NCI-H2171 (cell line): ENCODE results near the gene RBFA.

Experiments used
- DNase-seq: peaks from one replicate; lab custom pipeline; 2025; lab: John Stamatoyannopoulos, UW

Gene RBFA

DNA sequence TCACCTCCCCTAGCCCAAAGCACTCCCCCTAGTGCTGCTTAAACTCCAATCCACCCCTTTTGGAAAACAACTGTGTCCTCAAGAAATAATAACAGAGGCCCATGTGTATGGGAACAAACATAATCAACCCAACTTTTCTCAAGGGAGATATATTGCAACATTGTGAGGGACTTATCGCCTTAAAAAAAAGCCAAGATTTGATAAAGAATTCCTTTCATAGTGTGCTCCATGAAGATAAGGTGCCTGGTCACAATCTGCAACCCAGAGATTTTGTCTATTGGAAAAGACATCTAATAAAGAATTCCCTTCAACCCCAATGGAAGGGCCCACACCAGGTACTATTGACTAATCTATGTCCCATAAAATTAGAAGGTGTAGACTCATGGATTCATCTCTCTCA, 4.5 kb upstream of the RBFA start:
- DNase-seq = no peak

DNA sequence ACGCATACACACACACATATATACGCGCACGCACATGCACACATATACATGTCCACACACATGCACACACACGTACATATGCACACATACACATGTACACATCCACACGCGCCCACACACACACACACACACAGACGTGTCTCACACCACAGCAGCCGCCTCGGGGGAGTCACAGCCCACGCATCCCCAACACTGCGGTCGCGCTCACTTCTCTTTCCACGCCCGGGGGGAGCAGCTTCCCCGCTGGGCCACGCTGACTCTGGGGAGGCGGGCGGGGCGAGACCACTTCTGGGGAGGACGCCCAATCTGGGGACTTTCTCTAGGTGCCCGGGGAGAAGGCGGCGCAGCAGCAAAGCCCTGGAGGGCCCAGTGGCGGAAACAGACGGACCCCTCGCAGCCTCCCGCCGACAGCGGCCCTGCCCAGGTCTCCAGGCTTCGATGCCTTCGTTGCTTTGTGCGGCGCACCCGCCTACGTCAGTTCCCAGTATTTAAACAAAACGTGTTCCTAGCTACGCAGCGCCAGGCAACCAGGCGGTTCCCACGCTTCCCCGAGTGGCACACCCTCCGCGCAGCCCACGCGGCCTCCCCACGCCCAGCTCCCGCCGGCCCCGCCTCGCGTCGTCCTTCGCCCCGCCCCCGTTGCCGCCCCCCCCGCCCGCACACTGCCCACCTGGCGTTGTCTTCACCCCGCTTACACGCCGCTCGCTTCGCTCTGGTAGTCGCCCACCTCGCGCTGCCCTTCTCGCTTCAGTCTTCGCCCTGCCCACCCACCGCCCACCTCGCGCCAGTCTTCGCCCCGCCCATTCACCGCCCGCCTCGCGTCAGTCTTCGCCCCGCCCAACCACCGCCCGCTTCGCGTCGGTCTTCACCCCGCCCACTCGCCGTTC, 810 bp upstream of the RBFA start:
- DNase-seq = no peak

DNA sequence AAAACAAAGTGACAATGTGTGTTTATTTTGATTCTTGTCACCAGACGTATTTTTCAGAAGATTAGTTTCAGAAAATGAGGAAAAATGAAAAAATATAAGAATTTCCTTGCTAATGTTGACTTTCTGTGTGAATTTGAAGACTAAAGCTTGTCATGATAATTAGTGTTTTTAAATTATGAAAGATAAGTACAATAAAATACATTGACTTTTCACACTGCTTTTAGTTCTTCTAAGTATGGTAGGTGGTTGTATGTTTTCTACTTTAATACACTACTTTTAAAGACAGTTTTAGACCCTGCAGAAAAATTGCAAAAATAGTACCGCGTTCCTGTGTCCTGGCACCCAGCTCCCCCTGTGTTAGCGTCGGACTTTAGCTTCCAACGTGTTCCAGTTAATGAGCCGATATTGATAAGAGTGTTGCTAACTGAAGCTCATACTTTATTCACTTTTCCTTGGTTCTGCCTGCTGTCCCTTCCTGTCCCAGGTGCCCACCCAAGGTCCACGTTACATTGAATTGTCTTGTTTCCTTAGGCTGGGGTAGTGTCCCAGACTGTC, 695 bp downstream of the RBFA start:
- DNase-seq = no peak

DNA sequence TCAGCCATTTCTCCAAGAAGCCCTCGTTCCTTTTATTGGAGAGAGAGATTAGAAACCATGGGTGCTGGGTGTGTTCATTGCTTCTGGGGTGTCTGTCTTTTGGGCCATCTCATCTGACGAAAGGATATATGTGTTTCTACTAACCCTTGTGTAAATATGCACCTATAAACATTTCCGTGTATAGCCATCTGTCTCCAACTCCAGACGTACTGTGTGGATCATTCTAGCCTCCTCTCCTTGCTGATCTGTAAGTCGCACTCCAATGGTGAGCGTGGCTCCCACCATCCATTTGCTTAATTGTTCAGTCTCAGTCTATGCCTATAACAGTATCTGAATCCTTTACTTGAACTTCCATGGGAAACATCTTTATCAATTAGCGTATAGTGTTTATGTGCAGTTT, 1.8 kb downstream of the RBFA start:
- DNase-seq = no peak

DNA sequence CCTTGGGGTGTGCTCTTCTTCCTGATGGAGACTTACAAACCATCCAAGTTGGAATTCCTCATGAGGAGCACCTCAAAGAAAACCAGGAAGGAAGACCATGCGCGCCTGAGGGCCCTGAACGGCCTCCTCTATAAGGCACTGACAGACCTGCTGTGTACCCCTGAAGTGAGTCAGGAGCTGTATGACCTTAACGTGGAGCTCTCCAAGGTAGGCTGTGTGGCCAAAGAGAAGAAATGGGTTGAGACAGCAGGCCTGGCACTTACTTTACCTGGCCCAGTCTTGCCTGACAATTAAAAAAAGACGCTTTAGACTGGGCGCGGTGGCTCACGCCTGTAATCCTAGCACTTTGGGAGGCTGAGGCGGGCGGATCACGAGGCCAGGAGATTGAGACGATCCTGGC, 3.1 kb downstream of the RBFA start:
- no peak for DNase-seq

DNA sequence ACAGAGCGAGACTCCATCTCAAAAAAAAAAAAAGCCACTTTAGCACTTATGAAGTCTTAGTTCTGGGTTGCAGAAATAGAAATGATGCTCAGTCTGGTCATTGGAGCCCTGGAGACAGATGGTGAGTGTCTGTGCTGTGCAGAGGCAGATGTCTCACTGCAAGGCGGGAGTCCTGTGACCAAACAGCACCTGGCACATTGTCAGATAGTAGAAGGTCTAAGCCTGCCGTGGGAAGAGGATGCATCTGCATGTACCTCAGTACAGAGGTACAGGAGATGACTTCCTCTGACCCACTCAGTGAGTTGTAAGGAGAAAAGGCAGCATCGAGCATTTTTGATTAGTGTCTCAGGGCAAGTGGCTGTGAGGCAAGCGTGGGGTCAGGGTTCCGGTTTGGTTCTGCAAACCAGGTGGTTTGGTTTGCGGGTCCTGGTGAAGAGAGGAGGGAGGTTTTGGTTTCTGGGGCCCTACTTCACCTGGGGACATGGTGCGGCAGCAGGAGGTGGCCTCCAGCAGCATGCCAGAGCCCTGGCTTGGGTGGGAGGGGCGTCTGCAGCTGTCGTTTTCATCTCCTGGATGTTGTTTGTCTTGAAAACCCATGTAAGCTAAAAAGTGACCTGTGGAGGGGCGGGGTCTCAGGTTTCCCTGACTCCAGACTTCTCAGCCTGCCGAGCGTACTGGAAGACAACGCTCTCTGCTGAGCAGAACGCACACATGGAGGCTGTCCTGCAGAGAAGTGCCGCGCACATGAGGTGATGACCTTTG, 3.8 kb downstream of the RBFA start:
- DNase-seq = peak; percentile 68

DNA sequence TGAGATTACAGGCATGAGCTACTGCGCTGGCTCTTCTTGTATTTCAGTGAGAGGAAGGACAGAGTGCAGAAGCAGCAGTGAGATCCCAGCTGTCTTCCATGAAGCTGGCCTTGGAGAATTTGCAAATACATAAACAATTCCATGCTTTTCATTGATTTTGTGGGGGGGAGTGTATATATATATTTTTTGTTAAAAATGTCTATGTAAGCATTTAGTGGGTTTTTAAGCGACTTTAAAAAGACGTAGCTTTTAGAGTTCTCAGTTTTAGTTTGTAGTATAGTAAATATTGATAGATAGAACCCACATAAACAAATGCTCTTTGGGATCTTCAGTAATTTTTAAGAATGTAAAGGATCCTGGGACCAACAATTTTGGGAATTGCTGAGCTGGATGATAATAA, 6.3 kb downstream of the RBFA start:
- DNase-seq = no peak

DNA sequence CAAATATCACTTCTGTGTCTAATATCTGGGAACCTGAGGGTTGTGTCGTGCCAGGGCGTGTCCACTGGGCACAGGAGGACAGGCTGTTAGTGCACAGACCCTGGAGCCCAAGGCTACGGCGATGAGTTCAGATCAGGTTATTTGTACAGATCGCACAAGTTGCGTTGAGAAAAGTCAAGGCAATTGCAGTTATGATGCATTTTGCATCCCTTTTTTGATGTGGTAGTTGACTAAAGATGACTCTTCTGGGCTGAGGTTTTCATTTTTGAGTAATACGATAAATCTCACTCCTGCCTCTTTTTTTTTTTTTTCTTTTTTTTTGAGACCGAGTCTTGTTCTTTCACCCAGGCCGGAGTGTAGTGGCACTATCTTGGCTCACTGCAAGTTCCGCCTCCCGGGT, 7.2 kb downstream of the RBFA start:
- no peak for DNase-seq

DNA sequence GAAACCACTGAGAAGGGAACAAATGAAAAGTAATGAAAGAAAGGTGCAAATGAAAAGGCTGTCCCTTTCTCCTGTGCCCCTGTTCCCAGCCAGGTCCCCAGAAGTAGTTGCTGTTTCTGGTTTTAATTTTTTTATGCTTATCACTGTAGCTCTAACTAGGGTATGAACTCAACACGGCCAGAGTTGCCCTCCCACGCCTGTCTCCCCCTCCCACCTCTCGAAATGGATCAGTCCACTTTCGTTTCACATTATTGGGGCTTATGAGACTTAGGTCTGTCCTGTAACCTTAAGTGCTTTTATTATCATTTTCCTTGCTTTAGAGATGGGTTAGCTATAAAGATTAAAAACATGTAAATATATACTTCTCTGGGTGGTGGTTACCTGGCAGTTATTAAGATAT, 8.6 kb downstream of the RBFA start:
- DNase-seq = no peak

DNA sequence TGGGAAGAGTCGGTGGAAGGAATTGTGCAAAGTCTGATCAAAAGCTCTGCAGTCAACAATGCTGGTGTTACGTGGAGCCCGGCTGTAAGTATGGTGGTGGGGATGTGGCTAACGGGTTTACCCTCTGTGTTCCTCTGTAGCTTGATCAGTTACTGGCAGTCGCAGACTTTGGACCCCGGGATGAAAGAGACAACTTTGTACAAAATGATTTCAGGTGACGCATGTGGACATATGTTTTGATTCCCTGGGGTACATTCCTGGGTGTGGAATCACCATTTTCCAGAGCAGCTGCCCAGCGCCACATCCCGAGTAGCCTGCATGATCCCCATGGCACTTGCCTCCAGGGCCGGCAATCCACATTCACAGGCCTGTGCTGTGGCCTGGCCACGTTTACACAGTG, 9.8 kb downstream of the RBFA start:
- DNase-seq = no peak

DNA sequence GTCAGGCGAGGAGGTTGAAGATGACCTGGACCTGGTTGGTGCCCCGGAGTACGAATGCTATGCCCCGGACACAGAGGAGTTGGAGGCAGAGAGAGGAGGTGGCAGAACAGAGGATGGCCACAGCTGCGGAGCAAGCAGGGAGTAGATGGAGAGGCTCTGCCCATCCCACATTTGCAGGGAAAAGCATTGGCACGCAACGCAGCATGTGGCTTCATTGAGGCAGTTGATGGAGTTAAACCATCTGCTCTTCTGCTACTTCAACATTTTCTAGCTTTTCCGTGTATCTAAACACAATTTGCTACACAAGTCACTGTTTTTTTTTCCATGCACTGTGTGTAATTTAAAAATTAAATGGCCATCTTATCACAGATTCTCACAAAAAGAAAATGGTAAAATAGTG, 11.8 kb downstream of the RBFA start:
- no peak for DNase-seq

DNA sequence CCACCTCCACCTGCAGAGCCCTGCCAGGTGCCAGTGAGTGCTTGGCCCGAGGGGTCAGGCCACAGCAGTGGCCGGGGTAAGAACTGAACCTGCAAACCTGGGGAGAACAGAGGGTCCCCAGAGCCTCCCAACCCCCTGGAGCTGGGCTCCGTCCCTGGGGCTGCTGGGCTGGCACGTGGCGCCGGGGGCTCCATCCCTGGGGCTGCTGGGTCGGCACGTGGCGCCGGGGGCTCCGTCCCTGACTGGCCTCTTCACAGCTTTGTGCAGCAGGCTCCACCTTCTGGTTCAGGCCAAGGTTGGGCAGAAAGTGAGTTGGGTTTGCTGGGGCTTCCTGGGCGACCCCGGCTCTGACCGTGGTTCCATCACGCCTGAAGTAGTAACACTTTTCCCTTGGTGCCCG, 12.2 kb downstream of the RBFA start:
- no peak for DNase-seq

DNA sequence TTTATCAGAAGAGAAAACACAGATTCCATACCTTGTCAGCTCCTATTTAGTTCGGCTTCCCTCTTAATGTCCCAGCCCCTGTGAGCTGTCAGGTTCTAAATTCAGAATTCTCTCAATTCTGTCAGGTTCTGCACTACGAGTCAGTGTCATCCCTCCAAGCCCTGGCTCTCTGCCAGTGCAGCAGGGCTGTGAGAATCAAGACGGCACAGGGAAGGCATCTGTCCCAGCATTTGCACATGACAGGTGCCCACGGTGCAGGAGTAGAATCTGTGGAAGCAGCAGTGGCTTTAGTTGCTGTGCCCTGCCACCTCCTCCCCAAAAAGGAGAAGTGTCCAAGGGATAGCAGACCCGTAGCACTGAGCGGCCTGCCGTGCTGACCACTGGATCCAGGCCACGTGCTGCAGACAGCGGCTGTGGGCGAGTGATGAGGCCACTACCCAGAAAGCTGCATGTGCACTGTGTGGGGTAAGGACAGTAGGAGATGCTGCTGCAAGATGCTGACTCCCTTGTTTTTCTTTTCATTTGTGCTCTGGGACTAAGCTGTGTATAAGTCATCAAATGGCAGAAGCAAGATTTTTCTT, 12.8 kb downstream of the RBFA start:
- no peak for DNase-seq

DNA sequence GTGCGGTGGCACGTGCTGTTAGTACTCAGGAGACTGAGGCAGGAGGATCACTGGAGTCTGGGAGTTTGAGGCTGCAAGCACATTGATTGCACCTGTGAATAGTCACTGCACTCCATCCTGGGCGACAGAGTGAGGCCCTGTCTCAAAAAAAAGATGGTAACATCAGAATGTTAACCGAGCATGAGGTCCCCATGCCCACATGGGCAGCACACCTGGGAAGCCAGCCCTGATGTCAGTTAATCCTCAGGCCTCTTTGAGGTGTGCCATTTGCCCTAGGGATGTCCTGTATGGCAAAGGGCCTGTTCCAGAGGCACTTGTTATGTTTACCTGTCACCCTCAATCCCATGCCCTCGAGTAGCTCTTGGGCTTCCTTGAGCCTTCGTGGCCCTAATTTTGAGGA, 16.6 kb downstream of the RBFA start:
- DNase-seq = no peak

DNA sequence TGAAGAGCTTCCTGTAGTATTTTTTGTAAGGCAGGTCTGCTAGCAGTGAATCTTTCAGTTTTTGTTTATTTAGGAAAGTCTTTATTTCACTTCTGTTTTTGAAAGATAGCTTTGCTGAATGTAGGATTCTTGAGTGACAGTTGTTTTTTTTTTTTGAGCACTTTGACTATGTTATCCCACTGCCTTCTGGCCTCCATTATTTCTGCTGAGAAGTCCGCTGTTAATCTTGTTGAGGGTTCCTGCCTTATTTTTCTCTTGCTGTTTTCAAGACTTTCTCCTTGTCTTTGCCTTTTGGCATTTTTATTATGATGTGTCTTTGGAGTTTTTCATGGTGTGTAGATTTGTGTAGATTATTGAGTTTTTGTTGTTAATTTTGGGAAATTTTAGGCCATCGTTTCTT, 21.9 kb downstream of the RBFA start:
- DNase-seq = no peak

DNA sequence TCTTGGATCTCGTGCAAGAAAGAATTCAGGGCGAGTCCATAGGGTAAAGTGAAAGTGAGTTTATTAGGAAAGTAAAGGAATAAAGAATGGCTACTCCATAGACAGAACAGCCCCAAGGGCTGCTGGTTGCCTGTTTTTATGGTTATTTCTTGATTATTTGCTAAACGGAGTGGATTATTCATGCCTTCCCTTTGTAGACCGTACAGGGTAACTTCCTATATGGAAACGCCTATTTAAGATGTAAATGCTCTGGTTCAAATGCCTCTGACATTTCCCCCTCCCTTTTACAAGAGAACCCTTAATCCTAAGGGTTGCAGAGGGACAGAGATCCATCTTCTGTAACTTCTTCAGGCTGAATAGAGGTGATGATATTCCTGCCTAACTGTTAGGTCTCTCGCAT, 25.7 kb downstream of the RBFA start:
- DNase-seq = no peak

DNA sequence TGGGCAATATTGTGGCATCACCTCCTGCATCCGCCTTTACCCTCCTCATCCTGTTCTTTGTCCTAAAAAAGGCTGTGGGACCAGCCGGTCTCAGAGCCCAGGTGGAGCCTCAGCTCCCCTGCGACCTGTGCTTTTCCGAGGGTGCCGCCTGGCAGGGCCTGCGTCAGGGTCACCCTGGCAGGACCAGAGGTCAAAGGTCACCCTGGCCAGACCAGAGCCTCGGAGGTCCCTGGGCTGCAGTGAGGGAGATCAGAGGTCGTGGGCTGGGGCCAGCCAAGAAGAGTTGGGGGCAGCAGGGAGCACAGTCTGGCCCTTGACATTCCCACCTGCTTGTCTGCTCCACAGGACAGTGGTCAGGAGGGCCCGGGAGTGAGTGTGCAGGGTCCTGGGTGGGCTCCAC, 31.5 kb downstream of the RBFA start:
- DNase-seq = no peak

DNA sequence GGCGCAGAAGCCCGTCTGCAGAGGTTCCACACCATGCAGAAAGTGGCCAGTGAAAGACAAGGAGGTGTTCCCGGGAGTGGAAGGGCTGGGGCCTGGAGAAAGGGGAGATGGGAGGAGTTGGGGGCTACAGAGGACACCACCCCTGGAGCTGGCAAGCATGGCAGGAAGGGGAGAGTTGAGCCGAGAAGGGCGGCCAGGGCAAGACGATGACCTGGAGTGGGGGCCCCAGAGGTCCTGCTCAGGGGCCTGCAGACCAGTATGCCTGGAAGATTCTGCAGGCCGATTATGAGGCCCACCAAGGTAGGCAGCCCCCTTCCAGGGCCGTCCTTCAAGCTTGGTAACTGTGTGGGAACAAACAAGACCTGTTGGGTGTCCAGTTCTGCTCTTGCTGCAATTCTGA, 33.1 kb downstream of the RBFA start:
- no peak for DNase-seq

DNA sequence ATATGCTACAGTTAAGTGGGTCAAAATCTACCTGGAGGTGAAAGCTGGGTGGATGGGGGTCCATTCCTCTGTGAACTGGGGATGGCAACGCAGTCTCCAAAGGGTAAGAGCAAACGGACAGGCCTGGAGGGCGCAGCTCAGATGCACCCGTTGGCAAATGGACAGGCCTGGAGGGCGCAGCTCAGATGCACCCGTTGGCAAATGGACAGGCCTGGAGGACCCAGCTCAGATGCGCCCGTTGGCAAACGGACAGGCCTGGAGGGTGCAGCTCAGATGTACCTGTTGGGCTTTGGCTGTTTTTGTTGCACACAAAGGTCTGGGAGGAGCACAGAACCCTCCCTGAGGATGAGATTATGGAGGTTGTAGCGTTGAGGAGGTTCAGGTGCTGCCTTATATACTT, 33.7 kb downstream of the RBFA start:
- DNase-seq = no peak

DNA sequence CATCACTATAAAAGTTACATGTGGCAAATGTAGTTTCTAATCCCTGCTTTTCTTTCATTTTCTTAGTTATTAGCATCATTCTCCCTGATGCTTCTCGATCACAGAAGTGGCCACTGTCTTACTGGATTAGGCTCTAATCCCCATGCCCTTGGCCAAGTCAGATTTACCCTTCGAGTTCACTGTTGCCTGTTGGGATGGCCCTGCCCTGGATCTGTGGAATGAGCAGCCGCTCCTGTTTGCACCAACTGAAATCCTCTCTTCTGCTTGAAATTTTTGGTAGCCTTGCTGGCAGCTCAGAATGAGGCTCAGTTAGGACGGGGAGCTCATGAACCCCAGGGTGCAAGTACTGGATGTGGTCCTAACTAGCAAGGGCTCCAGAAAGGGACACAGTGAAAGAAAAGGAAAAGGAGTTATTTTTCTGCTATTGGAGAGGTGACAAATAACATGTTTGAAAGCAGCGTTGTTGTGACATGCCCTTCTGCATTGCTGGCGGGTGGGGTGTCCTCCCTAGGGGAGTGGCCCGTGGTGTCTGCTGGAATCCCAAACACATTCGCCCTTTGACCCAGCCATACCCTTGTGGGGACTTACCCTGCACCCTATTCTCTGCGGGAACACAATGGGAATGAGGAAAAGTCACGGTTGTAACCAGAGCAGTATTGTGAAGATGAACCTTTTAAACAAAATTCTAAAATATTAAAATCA, 34.5 kb downstream of the RBFA start:
- no peak for DNase-seq

DNA sequence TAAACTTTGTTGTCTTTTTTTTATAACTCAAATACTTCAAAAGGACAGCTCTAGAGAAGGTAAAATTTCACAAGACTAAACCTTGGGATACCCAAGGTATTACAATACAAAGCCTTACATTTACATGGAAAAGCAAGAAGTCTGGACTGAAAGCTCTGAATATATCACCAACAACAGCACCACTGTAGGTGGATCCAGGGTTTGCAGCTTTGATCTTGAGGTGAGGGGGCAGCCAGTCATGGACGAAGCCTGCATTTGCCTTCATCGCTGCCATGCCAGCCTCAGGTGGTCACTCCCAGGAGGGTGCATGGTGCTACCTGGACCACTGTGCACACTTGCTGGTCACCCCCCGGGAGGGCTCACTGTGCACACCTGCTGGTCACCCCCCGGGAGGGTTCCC, 36.6 kb downstream of the RBFA start:
- no peak for DNase-seq

DNA sequence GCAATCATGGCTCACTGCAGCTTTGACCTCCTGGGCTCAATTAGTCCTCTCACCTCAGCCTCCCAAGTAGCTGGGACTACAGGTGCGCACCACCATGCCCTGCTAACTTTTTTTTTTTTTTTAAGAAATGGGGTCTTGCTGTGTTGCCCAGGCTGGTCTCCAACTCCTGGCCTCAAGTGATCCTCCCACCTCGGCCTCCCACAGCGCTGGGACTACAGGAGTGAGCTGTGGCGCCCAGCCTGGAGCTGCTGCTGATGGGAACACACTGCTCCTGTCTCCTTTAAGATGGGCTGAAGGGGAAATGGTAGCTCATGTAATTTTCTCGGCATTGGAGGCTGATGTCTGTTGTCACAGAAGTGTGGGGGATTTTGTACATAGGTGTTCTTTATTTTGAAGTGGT, 39.9 kb downstream of the RBFA start:
- DNase-seq = no peak
